ENCODE measurements around the gene DSCAML1. TPM values are rescaled to one million over a fixed set of nuclear protein-coding genes. Genes with fewer than 3 reads are reported as not detected.

DSCAML1 gene
- total RNA-seq, 1 experiment from 2014 or later: not detected

DNA sequence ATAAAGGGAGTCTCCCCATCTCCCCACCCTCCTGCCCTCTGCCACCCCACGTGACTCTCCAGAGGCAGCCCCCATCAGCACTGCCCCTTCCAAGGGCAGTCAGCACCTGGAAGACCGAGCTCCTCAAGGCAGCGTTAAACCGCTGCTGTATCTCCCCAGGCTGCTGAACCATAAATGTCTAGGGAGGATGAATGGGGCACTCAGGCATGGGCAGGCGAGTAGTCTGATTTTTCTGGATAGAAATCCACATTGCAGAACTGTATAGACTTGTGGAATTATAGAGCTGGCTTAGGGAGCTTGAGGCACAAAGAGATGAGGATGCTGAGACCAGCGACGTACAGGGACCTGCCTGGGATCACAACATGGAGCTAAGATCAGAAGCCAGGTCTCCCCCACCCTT is 269.7 kb downstream of the DSCAML1 start:
- in situ Hi-C loops (cut with HindIII; ENCODE audit: low pct_unique_long_range_greater_than_20kb, low sequenced_read_pairs): no loop called here

DNA sequence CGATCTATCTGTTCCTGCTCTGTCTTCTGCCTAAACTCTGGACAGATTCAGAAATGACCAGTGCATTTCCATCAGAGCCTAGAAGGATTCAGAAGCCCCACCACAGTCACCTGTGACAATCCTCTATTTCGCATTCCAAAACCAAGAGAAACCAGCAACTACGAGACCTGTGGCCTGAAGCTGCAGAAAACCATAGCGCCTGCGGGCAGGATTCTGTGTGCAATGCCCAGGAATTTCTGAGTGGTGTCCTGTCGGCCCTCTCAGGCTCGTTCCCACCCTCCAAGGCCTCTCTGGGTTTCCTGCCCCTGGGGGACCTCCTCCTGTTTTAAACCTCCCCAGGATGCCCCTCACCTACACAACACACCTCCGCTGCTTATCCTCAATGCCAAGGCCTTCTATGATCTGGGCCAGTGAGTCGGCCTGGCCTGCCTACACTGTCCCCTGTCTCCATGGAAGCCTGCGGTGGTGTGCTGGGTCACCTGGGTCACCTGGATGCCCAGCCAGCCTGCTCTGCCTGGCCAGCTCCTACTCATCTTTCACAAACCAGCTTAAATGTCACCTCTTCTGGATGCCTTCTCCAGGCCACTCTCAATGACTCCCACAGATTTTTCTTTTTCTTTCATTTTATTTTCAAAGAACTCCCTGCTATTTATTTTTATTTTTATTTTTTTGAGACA is 271.0 kb downstream of the DSCAML1 start:
- in situ Hi-C loops (cut with HindIII; ENCODE audit: low pct_unique_long_range_greater_than_20kb, low sequenced_read_pairs): no loop called here

More for the DNA sequence above, 269.7 kb downstream of the DSCAML1 start:
- DNase-seq (ENCODE audit: low read depth, low spot score): no peak

DNA sequence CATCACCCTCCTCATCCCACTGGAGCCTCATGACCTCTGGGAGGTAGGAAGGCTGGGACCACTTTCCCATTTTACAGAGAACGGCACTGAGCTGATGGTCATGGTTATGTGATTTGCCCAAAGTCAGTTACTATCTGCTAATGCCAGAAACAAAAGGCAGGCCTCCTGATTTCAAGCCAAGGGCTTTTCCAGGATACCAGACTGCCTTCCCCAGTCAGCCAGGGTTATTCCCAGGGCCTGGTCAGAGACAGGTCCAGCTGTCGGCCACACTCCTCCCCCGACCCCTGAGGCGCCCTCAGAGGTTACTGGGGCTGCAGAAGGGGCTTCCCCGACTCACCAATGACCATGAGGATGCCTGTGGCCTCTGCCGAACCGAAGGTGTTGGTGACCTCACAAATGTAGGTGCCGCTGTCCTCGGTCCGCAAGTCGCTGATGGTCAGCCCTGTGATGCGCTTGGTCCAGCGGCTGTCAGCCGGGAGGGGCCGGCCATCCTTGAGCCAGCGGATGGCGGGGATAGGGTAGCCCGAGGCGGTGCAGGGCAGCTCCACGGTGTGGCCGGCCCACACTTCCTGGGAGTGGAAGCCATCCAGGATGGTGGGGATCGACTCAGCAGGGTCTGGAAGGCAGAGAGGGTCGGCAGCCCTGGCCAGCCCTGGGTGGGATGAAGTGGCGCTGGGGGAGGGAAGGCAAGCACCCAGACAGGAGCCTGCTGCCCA is 272.4 kb downstream of the DSCAML1 start:
- DNase-seq (ENCODE audit: low read depth, low spot score): no peak
- in situ Hi-C loops (cut with HindIII; ENCODE audit: low pct_unique_long_range_greater_than_20kb, low sequenced_read_pairs): no loop called here

More for the DNA sequence above, 271.0 kb downstream of the DSCAML1 start:
- no peak for DNase-seq (ENCODE audit: low read depth, low spot score)

DNA sequence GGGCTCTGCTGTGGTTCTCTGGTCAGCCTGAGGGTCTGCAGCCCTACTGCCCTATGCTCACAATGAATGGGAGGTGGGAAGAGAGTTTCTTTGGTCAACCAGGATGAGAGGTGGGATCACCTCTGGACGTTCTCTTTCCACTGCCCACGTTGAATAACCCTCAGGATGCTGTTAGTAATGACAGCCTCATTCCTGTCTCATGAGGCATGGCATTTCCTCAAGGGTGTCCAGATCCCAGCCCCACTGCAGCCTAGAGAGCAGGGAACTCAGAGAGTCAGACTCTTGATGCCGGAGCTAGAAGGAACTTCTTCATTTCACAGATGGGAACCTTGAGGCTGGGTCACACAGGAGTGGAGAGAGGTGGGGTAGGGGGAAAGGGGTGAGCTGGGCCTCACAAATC is 273.3 kb downstream of the DSCAML1 start:
- in situ Hi-C loops (cut with HindIII; ENCODE audit: low pct_unique_long_range_greater_than_20kb, low sequenced_read_pairs): no loop called here
- DNase-seq (ENCODE audit: low read depth, low spot score): no peak

DNA sequence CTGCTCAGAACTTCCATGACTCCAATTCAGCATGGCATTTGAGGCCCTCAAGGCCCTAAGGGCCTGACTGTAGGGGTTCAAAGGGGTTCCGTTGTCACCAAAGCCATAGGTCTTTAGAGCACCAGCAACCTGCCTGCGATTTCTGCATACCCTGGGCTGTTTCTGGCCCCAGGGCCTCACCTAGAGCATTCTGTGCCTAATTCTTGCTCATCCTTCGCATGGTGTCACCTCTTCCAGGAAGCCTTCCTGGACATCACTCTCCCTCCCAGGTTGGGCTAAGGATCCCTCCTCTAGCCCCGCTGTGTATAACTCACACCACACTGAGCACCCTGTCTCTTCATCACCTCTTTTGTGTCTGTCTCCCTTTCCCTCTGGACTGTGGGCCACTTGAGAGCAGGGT is 275.0 kb downstream of the DSCAML1 start:
- no peak for DNase-seq (ENCODE audit: low read depth, low spot score)
- in situ Hi-C loops (cut with HindIII; ENCODE audit: low pct_unique_long_range_greater_than_20kb, low sequenced_read_pairs): no loop called here

DNA sequence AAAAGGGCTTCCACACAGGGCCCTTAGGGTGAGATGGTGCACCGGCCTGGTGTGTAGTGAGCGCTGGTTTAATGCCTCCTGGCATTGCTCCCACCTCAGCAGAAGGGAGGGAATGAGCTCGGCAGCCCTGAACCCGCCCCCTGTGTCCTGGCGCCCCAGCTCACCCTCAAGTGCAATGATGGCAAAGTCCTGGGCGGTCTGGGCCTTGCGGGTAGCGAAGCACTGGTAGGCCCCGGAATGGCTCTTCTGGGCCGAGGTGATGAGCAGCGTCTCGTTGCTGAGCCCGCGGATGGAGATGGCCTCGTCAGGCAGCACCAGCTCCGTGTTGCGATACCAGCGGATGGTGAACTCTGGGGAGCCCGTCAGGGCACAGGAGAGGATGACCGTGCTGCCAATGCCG is 276.1 kb downstream of the DSCAML1 start:
- DNase-seq (ENCODE audit: low read depth, low spot score): no peak
- in situ Hi-C loops (cut with HindIII; ENCODE audit: low pct_unique_long_range_greater_than_20kb, low sequenced_read_pairs): no loop called here

DNA sequence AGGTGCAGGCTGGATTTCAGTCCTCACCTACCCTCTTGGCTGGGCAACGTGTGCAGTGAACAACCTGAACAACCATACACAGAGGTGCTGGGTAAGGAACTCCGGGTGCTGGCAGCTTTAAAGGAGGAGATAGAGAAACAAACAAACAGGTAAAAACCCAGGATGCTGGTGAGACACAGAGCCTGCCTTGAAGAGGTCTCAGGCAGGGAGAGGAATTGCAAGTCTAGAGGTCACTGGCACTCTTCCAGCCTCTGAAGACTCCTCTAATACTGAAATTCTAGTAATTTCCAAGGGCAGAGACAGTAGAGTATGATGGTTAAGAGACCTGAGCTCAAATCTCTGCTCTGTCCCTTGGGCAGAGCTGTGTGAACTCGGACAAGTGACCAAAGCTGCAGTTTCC is 276.8 kb downstream of the DSCAML1 start:
- no peak for DNase-seq (ENCODE audit: low read depth, low spot score)
- in situ Hi-C loops (cut with HindIII; ENCODE audit: low pct_unique_long_range_greater_than_20kb, low sequenced_read_pairs): no loop called here

DNA sequence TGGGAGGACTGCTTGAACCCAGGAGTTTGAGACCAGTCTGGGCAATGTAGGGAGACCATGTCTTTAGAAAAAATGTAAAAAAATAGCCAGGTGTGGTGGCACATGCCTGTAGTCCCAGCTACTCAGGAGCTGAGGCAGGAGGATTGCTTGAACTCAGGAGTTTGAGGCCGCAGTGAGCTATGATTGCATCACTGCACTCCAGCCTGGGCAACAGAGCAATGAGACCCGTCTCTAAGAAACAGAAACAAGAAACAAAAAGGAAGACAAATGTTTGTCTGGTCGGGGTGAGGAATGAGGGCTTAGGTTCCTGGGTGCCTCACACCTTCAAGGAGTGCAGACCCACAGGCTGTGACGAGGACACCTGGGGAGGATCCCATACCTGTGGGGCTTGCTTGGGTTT is 277.4 kb downstream of the DSCAML1 start:
- in situ Hi-C loops (cut with HindIII; ENCODE audit: low pct_unique_long_range_greater_than_20kb, low sequenced_read_pairs): no loop called here
- DNase-seq (ENCODE audit: low read depth, low spot score): no peak

DNA sequence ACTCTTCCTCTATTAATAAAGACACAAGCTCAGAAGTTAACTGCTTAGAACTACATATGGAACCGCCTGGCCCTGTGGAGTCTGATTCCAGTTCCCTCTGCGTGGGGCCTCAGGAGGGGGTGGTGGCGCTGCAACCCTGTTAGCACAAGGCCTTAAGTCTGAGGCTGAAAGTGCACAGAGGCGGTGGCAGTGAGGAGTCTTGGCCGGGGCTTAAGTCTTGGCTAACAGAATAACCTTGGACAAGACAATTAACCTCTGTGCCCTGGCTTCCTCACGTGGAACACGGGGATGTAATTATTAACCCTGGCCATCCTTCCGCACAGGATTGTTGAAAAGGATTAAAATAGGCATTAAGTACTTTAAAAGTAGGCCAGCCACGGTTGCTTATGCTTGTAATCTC is 277.8 kb downstream of the DSCAML1 start:
- in situ Hi-C loops (cut with HindIII; ENCODE audit: low pct_unique_long_range_greater_than_20kb, low sequenced_read_pairs): no loop called here
- DNase-seq (ENCODE audit: low read depth, low spot score): peak; percentile 5

DNA sequence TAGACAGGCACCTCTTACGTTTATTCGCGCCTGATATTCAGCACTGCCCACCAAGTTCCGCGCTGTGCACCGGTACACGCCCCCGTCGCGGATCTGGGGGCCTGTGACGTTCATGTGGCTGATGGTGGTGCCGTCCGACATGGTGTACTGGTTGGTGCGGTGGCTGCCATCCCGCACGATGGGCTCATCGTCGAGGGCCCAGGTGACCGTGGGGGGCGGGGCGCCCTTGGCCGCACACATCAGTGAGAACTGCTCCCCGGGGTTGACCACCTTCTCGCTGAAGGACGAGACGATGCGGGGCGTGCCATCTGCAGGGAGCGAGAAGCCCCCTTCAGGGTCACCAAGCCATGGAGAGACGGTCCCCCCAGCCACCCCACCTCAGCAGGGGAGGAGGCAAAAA is 278.6 kb downstream of the DSCAML1 start:
- DNase-seq (ENCODE audit: low read depth, low spot score): no peak
- in situ Hi-C loops (cut with HindIII; ENCODE audit: low pct_unique_long_range_greater_than_20kb, low sequenced_read_pairs): no loop called here

DNA sequence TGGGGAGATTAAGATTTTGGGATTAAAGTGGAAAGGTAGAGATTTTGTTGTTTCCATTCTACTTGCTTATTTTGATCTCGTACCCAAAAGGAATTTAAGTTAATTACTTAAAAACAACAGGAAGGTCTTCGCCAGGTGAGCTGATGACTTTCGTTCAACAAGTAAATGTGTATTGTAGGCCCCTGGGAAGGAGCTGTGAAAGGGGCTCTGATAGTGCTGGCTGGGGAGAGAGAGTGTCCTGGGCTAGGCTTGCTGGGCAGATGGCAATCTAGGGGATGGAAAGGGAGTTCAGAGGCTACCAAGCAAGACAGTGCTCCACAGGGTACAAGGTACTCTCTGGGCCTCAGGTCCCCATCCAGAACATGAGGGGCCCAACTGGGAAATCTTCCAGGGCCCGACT is 279.9 kb downstream of the DSCAML1 start:
- in situ Hi-C loops (cut with HindIII; ENCODE audit: low pct_unique_long_range_greater_than_20kb, low sequenced_read_pairs): no loop called here
- DNase-seq (ENCODE audit: low read depth, low spot score): no peak

DNA sequence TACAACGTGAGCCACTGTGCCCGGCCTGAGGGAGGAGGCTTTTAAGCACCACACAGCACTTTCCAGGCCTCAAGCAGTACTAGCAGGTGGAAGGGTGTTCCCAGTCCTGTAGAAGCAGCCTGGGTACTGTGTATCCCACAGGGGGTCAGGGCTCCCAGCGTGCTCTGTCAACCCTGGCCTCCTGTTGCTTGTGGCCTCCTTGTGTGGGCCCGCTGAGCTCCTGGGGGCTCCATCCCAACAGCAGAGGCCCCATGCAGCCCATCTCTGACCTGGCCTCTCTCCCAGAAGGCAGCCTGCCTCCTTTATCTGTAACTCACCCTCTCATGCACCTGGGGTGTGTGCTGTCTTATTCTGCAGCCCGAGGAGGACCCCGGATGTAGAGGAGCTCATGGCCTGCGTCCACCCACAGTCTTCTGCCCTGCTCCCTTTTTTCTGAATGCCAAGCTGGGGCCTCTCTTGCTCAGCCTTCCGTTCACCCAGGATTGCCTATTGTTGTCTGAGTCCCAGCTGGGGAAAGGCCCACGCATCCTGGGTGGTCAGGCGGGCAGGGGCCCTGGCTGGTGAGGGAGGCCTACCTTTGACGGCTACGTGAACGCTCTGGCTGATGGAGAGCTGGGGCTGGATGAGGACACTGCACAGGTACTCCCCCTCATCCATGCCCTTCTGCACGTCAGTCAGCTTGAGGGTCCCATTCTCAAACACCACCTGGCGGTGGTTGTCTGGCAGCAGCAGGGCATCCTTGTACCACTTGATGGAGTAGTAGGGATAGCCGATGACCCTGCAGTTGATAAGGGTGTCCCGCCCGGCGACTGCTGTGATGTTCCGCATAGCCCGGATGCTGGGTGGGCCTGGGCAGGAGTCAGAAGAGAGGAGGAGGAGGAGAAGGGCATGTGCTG is 280.9 kb downstream of the DSCAML1 start:
- no peak for DNase-seq (ENCODE audit: low read depth, low spot score)
- in situ Hi-C loops (cut with HindIII; ENCODE audit: low pct_unique_long_range_greater_than_20kb, low sequenced_read_pairs): no loop called here

DNA sequence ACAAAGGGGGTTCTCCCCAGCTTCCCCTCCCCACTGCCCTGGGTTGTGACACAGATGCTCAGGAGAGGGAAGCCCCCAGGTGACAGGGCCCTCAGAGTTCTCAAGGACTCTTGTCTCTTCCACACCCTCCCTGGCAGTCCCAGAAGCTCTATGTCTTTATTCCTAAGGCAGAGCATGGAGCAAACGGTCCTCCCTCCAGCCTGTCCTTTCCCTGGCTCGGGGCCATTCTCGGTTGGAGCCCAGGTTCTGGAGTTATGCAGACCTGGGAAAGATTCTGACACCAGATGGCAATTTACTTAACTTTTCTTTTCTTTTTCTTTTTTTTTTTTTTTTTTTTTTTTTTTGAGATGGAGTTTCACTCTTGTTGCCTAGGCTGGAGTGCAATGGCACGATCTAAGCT is 282.8 kb downstream of the DSCAML1 start:
- in situ Hi-C loops (cut with HindIII; ENCODE audit: low pct_unique_long_range_greater_than_20kb, low sequenced_read_pairs): no loop called here
- no peak for DNase-seq (ENCODE audit: low read depth, low spot score)

DNA sequence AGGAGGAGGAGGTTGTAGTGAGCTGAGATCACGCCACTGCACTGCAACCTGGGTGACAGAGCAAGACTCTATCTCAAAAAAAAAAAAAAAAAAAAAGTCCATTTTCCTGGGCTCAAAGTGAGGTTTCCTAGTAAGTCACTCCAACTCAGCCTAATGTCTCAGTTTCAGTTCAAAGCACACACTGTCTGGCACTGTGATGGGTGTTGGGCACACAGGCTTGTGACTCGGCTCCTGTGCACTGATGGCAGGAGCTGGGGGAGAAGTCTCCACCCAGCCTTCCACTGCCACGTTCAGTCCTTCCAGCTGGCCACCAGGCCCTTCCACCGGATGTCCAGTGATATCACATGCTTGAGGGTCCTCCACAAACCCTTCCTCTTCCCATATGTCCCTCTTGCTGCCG is 283.4 kb downstream of the DSCAML1 start:
- DNase-seq (ENCODE audit: low read depth, low spot score): no peak
- in situ Hi-C loops (cut with HindIII; ENCODE audit: low pct_unique_long_range_greater_than_20kb, low sequenced_read_pairs): no loop called here

DNA sequence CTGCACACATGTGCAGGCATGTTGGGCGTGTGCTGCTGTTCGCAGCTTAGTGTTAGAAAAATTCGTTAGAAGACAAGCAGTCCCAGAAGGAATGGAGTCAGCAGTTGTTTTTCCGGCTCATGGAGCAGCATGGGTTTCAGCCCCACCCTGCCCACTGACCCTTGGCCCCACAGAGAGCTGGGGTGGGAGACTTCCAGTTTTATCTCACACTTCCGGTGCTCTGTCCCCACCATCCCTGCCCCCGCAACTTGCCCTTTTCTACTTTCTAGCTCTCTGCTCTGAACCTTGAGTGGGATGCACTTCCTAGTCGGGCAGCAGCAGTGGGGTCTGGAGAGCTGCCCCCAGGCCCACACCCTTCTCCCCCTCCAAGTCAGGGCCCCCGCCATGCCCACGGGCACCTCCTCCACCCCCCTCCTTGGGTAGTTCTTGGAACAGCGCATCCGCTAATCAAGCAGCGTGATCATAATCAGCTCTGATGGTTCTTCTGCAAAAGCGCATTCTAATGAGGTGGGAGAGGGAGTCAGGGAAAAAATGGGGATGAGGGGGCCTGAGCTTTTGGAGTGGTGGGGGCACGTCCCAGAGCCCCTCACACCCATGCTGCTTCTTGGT is 285.0 kb downstream of the DSCAML1 start:
- no peak for DNase-seq (ENCODE audit: low read depth, low spot score)
- in situ Hi-C loops (cut with HindIII; ENCODE audit: low pct_unique_long_range_greater_than_20kb, low sequenced_read_pairs): no loop called here

DNA sequence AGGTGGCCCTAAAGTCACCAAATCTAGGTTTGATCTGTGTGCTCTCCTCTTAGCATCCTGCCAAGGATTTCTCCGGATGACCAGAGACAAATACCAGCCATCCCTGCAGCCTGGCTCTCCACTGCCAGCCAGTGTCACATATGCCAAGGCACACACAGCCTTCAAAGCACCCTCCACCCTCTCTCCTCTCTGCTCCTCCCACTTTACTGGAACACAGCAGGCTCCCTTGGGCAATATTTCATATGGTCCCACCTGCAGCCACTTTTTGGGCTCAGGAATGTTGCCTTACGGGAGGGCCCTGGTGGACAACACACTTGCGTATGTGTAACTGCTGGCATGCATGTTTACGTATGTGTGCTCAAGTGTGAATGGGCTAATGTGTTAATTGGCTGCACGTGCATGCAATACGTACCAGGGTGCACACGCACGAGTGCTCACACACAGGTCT is 285.5 kb downstream of the DSCAML1 start:
- no peak for DNase-seq (ENCODE audit: low read depth, low spot score)
- in situ Hi-C loops (cut with HindIII; ENCODE audit: low pct_unique_long_range_greater_than_20kb, low sequenced_read_pairs): no loop called here

DNA sequence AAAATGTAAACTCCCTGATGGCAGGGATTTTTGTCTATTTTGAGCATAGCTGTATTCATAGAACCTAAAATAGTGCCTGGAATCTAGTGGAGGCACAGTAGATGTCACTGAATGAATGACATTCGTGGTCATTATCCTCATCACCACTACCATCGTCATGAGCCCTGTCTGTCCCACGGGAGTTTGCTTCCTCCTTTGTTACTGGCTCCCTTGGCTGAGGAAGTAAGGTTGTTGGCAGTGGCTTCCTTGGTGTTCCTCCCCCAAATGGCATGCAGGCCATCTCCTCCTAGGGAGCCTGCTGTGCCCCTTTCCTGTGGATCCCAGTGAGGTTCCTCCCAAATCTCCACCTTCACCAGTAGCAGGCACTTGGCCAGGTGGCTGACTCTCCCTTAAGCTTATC is 286.4 kb downstream of the DSCAML1 start:
- no peak for DNase-seq (ENCODE audit: low read depth, low spot score)
- in situ Hi-C loops (cut with HindIII; ENCODE audit: low pct_unique_long_range_greater_than_20kb, low sequenced_read_pairs): no loop called here

DNA sequence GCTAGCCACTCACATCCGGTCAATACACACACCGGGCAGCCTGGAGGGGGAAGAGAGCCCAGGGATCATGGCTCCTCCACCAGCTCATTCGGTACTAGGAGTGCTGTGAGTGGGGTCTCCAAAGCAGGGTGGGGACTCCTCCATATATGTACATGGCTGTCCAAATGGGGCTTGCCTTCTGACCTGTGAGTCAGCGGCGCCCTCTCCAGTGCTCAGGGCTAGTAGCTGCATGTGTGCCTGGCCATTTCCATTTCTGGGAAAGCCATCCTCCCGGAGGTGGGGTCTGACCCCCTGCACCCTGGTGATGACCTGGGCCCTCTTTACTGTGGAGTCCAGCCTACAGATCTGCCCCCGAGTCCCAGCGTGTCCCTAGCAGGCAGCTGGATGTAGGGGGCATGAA is 287.5 kb downstream of the DSCAML1 start:
- no peak for DNase-seq (ENCODE audit: low read depth, low spot score)
- in situ Hi-C loops (cut with HindIII; ENCODE audit: low pct_unique_long_range_greater_than_20kb, low sequenced_read_pairs): no loop called here
